ENCODE results near the gene P2RY13. TPM values are rescaled to one million over a fixed set of nuclear protein-coding genes. Genes with fewer than 3 reads are reported as not detected.

The P2RY13 gene
- total RNA-seq, 1 donor from 2014 or later, result not detected

GRCh38 chr3:151281671-151282324 is 47.6 kb downstream of the P2RY13 start:
- intact Hi-C loops (cut with micrococcal nuclease), result loop anchor here (1.0 to 5.0 kb wide), 5 partner anchors 195 to 734 kb away; partner anchors contain the start of genes EIF2A and SERP1
- Mint-ChIP-seq H3K4me1 (ENCODE audit: low read depth) (peaks cover 62% of the 10 kb centered on the region), H3K27ac (peak overlapping the region; percentile 24)

DNA sequence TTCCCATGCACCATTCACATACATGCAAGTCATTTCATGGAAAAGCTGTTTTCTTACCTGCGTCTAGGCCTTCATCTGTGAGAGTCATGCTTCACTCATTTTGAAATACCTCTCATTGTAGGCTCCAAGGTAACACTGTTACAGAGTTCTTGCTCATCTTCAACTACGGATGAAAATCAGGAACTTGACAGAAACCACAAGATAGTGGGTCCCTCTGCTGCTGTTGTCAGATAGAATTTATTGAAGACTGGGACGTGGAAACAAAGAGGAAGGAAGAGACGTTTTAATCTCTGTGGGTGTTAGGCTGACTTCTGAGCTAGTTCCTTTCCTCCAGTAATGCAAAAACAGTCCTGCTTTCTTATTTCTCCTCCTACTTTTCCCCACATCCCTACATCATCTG is 51.1 kb downstream of the P2RY13 start, which contains the start of gene P2RY14:
TSS of gene P2RY14 (minus strand) at position 313 of the 400 bp plus-strand sequence. CDS start 64,226 bp downstream, outside the sequence.
- DNase-seq (ENCODE audit: low spot score), result no peak
- Mint-ChIP-seq H3K36me3 (ENCODE audit: low read depth) (peaks cover 14% of the 10 kb centered on the region), H3K4me1 (ENCODE audit: low read depth) (peaks cover 80% of the 10 kb centered on the region), H3K27me3 (ENCODE audit: insufficient read depth) (no peaks in the 10 kb centered on the region), H3K9me3 (no peaks in the 10 kb centered on the region), H3K27ac (peak within 1 kb of the TSS; percentile 83), H3K4me3 (peak within 1 kb of the TSS; percentile 81)
- intact Hi-C loops (cut with micrococcal nuclease), result loop anchor here (1.0 kb wide), 2 partner anchors 10 to 51 kb away; no protein-coding TSS in a partner anchor

More at GRCh38 chr3:151281671-151282324, 47.6 kb downstream of the P2RY13 start:
- Mint-ChIP-seq H3K36me3 (ENCODE audit: low read depth) (no peaks in the 10 kb centered on the region), H3K9me3 (no peaks in the 10 kb centered on the region), H3K27me3 (ENCODE audit: insufficient read depth) (no peaks in the 10 kb centered on the region), H3K4me3 (no peak overlapping the region)
- no peak for DNase-seq (ENCODE audit: low spot score)

- H3K4me3 Mint-ChIP-seq, result peak overlapping the region; percentile 84
Observed at GRCh38 chr3:151276687-151277042, 52.7 kb downstream of the P2RY13 start.

More at GRCh38 chr3:151276687-151277042, 52.7 kb downstream of the P2RY13 start:
- H3K36me3 Mint-ChIP-seq (ENCODE audit: low read depth), result peaks cover 16% of the 10 kb centered on the region
- no peaks in the 10 kb centered on the region for H3K9me3 Mint-ChIP-seq
- H3K4me1 Mint-ChIP-seq (ENCODE audit: low read depth), result peaks cover 78% of the 10 kb centered on the region
- intact Hi-C loops (cut with micrococcal nuclease), result no loop called here
- no peaks in the 10 kb centered on the region for H3K27me3 Mint-ChIP-seq (ENCODE audit: insufficient read depth)
- peak; percentile 51 for DNase-seq (ENCODE audit: low spot score)
- H3K27ac Mint-ChIP-seq, result peak overlapping the region; percentile 92

Other genes with a start within 250 kb of the P2RY13 start
- 4.9 and 5.1 TPM in 2 replicates for gene MED12L, start 243.9 kb downstream of the P2RY13 start, total RNA-seq
- gene GPR171, start 126.3 kb downstream of the P2RY13 start, total RNA-seq, result 172 and 191 TPM in 2 replicates
- 7.7 and 9.4 TPM in 2 replicates for gene P2RY14, start 51.0 kb downstream of the P2RY13 start, total RNA-seq
- gene GPR87, start 12.7 kb downstream of the P2RY13 start, total RNA-seq, result 0.62 and 0.93 TPM in 2 replicates
- not detected in 2 replicates for gene P2RY12, start 55.2 kb upstream of the P2RY13 start, total RNA-seq
- gene IGSF10, start 131.5 kb upstream of the P2RY13 start, total RNA-seq, result not detected in 2 replicates